Esophagus (tissue), 2 donors: Measurements from ENCODE around the gene ADARB2. TPM values are rescaled to one million over a fixed set of nuclear protein-coding genes. Genes with fewer than 3 reads are reported as not detected.

ENCODE experiments used
- H3K27ac ChIP-seq, 2 donors: one replicate each; pipeline ENCODE4 v1.5.1; 2013; ENCODE audit warnings: low read depth in 2 of 2, mild to moderate bottlenecking in 2 of 2, inconsistent platforms in 1 of 2, low read length in 1 of 2, moderate library complexity in 1 of 2
- H3K27me3 ChIP-seq, 2 donors: one replicate each; pipeline ENCODE4 v1.6.1; 2013; ENCODE audit warnings: low read length in 2 of 2, control low read depth in 1 of 2, mild to moderate bottlenecking in 1 of 2; ENCODE audit not compliant: insufficient read depth in 2 of 2, control insufficient read depth in 1 of 2
- H3K36me3 ChIP-seq, 2 donors: one replicate each; pipeline ENCODE4 v1.6.1; 2013; ENCODE audit warnings: low read length in 1 of 2; ENCODE audit not compliant: control insufficient read depth in 2 of 2, insufficient read depth in 2 of 2
- H3K4me1 ChIP-seq, 2 donors: one replicate each; pipeline ENCODE4 v1.6.1; 2013; ENCODE audit warnings: low read length in 1 of 2; ENCODE audit not compliant: control insufficient read depth in 2 of 2, insufficient read depth in 2 of 2
- H3K4me3 ChIP-seq, 2 donors: one replicate each; pipeline ENCODE4 v1.5.1; 2013; ENCODE audit warnings: low read length in 2 of 2, mild to moderate bottlenecking in 2 of 2, low read depth in 1 of 2, moderate library complexity in 1 of 2
- H3K9me3 ChIP-seq, 2 donors: one replicate each; pipeline ENCODE4 v1.6.1; 2013; ENCODE audit warnings: mild to moderate bottlenecking in 2 of 2, low read depth in 1 of 2, low read length in 1 of 2, moderate library complexity in 1 of 2; ENCODE audit not compliant: control insufficient read depth in 2 of 2, insufficient read depth in 1 of 2
- WGBS, 2 donors: extraction: QIAGEN DNeasy Blood & Tissue Kit; methylation state at CpG; one replicate each; pipeline ENCODE4 v1.1.7; 2013; 5-methylcytosine and 5-hydroxymethylcytosine counted together
- polyA plus RNA-seq, 2 donors: library from polyadenylated mRNA; stranded (reverse); fragments of 200-250 nt; gene quantifications; one replicate each; pipeline ENCODE4 v1.2.3, GENCODE V29; 2013
- donor health status: healthy with polysubstance abuse.
- donor health status: Bipolar disorder and iron deficiency.

ADARB2 gene
- polyA plus RNA-seq, 2 donors: 0.33 to 0.65 TPM

GRCh38 chr10:1274111-1274661 lies 463.1 kb downstream of the ADARB2 start:
- Histone ChIP-seq H3K4me1 (no peaks in the 10 kb centered on the region), H3K27me3 (no peaks in the 10 kb centered on the region), H3K36me3 (no peaks in the 10 kb centered on the region), H3K9me3 (no peaks in the 10 kb centered on the region), H3K27ac (no peak overlapping the region), H3K4me3 (no peak overlapping the region)
- 58 to 75% methylated on average over 13 of the region's 13 CpGs for WGBS, 2 donors

- 75% methylated on average over 19 of the region's 19 CpGs for WGBS, 2 donors
Measured at GRCh38 chr10:1273372-1274105, 463.8 kb downstream of the ADARB2 start.

GRCh38 chr10:1272777-1273161 lies 464.6 kb downstream of the ADARB2 start:
- whole genome bisulfite sequencing, 2 donors: 83 to 89% methylated on average over 9 of the region's 9 CpGs
- H3K9me3 ChIP-seq: no peaks in the 10 kb centered on the region
- no peak overlapping the region for H3K4me3 ChIP-seq

More at GRCh38 chr10:1273372-1274105, 463.8 kb downstream of the ADARB2 start:
- H3K27me3 ChIP-seq: no peaks in the 10 kb centered on the region
- no peak overlapping the region for H3K4me3 ChIP-seq
- H3K4me1 ChIP-seq: no peaks in the 10 kb centered on the region
- no peaks in the 10 kb centered on the region for H3K36me3 ChIP-seq
- H3K27ac ChIP-seq: no peak overlapping the region
- no peaks in the 10 kb centered on the region for H3K9me3 ChIP-seq

GRCh38 chr10:1272079-1272776 lies 465.1 kb downstream of the ADARB2 start:
- Histone ChIP-seq H3K9me3 (no peaks in the 10 kb centered on the region), H3K27ac (no peak overlapping the region), H3K36me3 (no peaks in the 10 kb centered on the region), H3K4me3 (no peak overlapping the region), H3K27me3 (no peaks in the 10 kb centered on the region), H3K4me1 (no peaks in the 10 kb centered on the region)
- WGBS, 2 donors: 83 to 90% methylated on average over 12 of the region's 12 CpGs

More at GRCh38 chr10:1272777-1273161, 464.6 kb downstream of the ADARB2 start:
- Histone ChIP-seq H3K27ac (no peak overlapping the region), H3K27me3 (no peaks in the 10 kb centered on the region), H3K36me3 (no peaks in the 10 kb centered on the region), H3K4me1 (no peaks in the 10 kb centered on the region)

- H3K27me3 ChIP-seq: no peaks in the 10 kb centered on the region
- no peaks in the 10 kb centered on the region for H3K4me1 ChIP-seq
- no peaks in the 10 kb centered on the region for H3K36me3 ChIP-seq
- H3K9me3 ChIP-seq: no peaks in the 10 kb centered on the region
- no peak overlapping the region for H3K27ac ChIP-seq
- 91 to 92% methylated on average over 15 of the region's 15 CpGs for WGBS, 2 donors
- H3K4me3 ChIP-seq: no peak overlapping the region
Measured at GRCh38 chr10:1270906-1271305, 466.4 kb downstream of the ADARB2 start.

GRCh38 chr10:1270490-1270889 lies 466.8 kb downstream of the ADARB2 start:
- 86 to 87% methylated on average over 9 of the region's 9 CpGs for WGBS, 2 donors
- Histone ChIP-seq H3K27me3 (no peaks in the 10 kb centered on the region), H3K4me3 (no peak overlapping the region), H3K36me3 (no peaks in the 10 kb centered on the region), H3K9me3 (no peaks in the 10 kb centered on the region), H3K27ac (no peak overlapping the region), H3K4me1 (no peaks in the 10 kb centered on the region)

GRCh38 chr10:1268831-1269230 lies 468.5 kb downstream of the ADARB2 start:
- Histone ChIP-seq H3K9me3 (no peaks in the 10 kb centered on the region), H3K4me1 (no peaks in the 10 kb centered on the region), H3K27ac (no peak overlapping the region), H3K36me3 (no peaks in the 10 kb centered on the region), H3K4me3 (no peak overlapping the region), H3K27me3 (no peaks in the 10 kb centered on the region)
- 11% methylated on average over 1 of the region's 1 CpG for WGBS, 2 donors

- Histone ChIP-seq H3K27me3 (no peaks in the 10 kb centered on the region), H3K9me3 (no peaks in the 10 kb centered on the region), H3K4me1 (no peaks in the 10 kb centered on the region), H3K4me3 (no peak overlapping the region), H3K27ac (no peak overlapping the region), H3K36me3 (no peaks in the 10 kb centered on the region)
- 62 to 66% methylated on average over 7 of the region's 7 CpGs for WGBS, 2 donors
Measured at GRCh38 chr10:1267568-1267967, 469.8 kb downstream of the ADARB2 start.

- Histone ChIP-seq H3K9me3 (no peaks in the 10 kb centered on the region), H3K4me1 (no peaks in the 10 kb centered on the region), H3K36me3 (no peaks in the 10 kb centered on the region), H3K27ac (no peak overlapping the region), H3K4me3 (no peak overlapping the region), H3K27me3 (no peaks in the 10 kb centered on the region)
- WGBS, 2 donors: 85 to 88% methylated on average over 8 of the region's 8 CpGs
Measured at GRCh38 chr10:1267148-1267547, 470.2 kb downstream of the ADARB2 start.
